Large intestine (tissue), 3 donors: Measurements from ENCODE around the gene DBT. TPM values are rescaled to one million over a fixed set of nuclear protein-coding genes. Genes with fewer than 3 reads are reported as not detected.
"Not testable (repeated sequence)": the region's sequence is repeated elsewhere in the genome, so short reads cannot be mapped to it uniquely, and the experiment has no call there.

ENCODE experiments used
- DNase-seq, 2 donors: peaks; one replicate each; pipeline versions ENCODE4 v3.0.0 to v3.0.0-alpha.2; 2013
- H3K27ac ChIP-seq: one replicate; pipeline ENCODE4 v1.5.1; 2013; ENCODE audit warnings: low read length
- H3K27me3 ChIP-seq: 2 replicates; pipeline ENCODE4 v1.6.1; 2013; ENCODE audit warnings: low read length; ENCODE audit not compliant: control insufficient read depth, insufficient read depth
- H3K36me3 ChIP-seq: 2 replicates; pipeline ENCODE4 v1.6.1; 2013; ENCODE audit warnings: low read length; ENCODE audit not compliant: control insufficient read depth, insufficient read depth
- H3K4me1 ChIP-seq: one replicate; pipeline ENCODE4 v1.6.1; 2013; ENCODE audit warnings: low read length; ENCODE audit not compliant: control insufficient read depth, insufficient read depth
- H3K4me3 ChIP-seq: one replicate; pipeline ENCODE4 v1.5.1; 2013; ENCODE audit warnings: low read length
- H3K9me3 ChIP-seq: one replicate; pipeline ENCODE4 v1.6.1; 2013; ENCODE audit warnings: mild to moderate bottlenecking, low read depth, low read length, moderate library complexity; ENCODE audit not compliant: control insufficient read depth
- WGBS: methylation state at CpG from one replicate; pipeline ENCODE4 v1.1.5; 2013; ENCODE audit warnings: low lambda C conversion rate; ENCODE audit not compliant: insufficient coverage; 5-methylcytosine and 5-hydroxymethylcytosine counted together
- polyA plus RNA-seq: library from polyadenylated mRNA; unstranded; fragments of 120-200 nt; gene quantifications from one replicate; pipeline ENCODE4 v1.2.1, GENCODE V29; 2013

Gene DBT
- polyA plus RNA-seq, 1 donor: 10.8 TPM

DNA sequence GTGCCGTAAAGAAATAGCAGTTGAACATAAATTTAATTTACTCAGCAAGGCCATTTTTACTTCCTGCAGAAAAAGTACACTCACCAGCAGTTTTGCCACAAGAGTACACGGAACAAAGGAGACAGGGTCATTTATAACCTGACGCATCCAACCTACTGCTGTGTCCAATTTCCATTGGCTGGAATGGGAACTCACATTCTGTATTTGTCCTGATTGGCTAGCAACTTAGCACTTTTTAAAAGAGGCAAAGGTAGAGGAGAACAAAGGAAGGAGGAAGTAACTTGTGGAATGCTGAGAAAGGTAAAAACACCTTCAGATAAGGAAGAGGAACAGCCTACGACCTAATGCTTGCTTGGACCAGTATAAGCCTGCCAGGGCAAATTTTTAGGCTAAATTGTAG is 16.1 kb downstream of the DBT start:
- not testable (repeated sequence) for H3K27ac ChIP-seq, H3K27me3 ChIP-seq, H3K4me1 ChIP-seq, DNase-seq, H3K4me3 ChIP-seq, H3K9me3 ChIP-seq
- 100% methylated on average over 1 of the region's 4 CpGs for WGBS
- peaks cover 40% of the 10 kb centered on the region for H3K36me3 ChIP-seq

DNA sequence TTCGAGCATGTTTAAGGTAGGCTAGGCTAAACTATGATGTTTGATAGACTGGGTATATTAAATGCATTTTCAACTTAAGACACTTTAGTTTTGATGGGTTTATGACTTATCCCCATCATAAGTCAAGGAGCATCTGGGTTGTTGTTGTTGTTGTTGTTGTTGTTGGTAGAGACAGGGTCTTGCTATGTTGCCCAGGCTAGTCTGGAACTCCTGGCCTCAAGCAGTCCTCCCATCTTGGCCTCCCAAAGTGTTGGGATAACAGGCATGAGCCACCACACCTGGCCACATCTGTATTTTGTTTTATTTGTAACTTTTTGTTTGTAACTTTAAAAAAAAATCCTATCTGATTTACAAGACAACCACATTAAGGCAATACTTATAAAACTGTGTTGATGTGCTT is 17.5 kb downstream of the DBT start:
- 100% methylated on average over 1 of the region's 1 CpG for WGBS
- peaks cover 31% of the 10 kb centered on the region for H3K36me3 ChIP-seq
- no peaks in the 10 kb centered on the region for H3K27me3 ChIP-seq

DNA sequence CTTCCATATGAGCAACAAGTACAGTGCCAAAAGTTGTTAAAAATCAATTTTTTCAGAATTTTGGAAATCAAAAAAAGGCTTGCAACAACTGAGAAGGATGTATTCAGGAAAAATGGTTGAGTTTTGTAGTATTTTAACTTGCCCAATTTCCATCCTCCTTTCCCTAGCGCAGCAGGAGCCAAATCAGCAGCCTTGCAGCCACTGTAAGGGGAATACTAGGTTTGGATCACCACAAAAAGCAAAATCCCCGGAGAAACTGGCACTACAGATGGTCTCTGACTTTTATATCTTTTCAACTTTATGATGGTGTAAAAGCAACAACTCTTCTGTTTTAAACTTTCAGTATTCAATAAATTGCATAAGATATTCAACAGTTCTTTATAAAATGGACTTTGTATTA is 17.9 kb downstream of the DBT start:
- no peak for DNase-seq
- Histone ChIP-seq H3K4me1 (no peaks in the 10 kb centered on the region), H3K27me3 (no peaks in the 10 kb centered on the region), H3K36me3 (peaks cover 28% of the 10 kb centered on the region), H3K9me3 (no peaks in the 10 kb centered on the region), H3K4me3 (no peak overlapping the region), H3K27ac (no peak overlapping the region)
- no CpG with 5 or more reads among the region's 2 CpGs for WGBS

More for the DNA sequence above, 17.5 kb downstream of the DBT start:
- no peaks in the 10 kb centered on the region for H3K9me3 ChIP-seq
- H3K27ac ChIP-seq: no peak overlapping the region
- no peak for DNase-seq
- H3K4me1 ChIP-seq: no peaks in the 10 kb centered on the region
- H3K4me3 ChIP-seq: no peak overlapping the region

DNA sequence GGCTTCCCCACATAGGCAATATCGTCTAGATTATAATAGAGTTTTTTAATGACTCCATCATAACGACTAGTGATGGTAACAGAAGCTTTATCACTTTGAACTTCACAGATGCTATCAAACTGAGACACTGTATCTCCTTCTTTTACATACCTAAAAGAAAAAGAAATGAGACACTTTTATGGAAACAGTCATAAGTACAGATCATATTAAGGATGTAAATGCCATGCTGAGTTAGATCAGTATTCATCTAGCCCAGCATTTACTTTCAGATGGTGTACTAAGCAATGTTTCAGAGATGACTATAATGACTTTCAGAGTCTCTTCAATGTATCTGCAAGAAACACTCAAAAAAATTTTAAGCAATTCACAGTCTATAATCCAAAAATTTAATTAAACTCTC is 18.9 kb downstream of the DBT start:
- Histone ChIP-seq H3K27me3 (no peaks in the 10 kb centered on the region), H3K4me3 (no peak overlapping the region), H3K9me3 (no peaks in the 10 kb centered on the region), H3K4me1 (no peaks in the 10 kb centered on the region), H3K36me3 (peaks cover 26% of the 10 kb centered on the region), H3K27ac (no peak overlapping the region)
- DNase-seq: no peak
- WGBS: 92% methylated on average over 2 of the region's 2 CpGs

DNA sequence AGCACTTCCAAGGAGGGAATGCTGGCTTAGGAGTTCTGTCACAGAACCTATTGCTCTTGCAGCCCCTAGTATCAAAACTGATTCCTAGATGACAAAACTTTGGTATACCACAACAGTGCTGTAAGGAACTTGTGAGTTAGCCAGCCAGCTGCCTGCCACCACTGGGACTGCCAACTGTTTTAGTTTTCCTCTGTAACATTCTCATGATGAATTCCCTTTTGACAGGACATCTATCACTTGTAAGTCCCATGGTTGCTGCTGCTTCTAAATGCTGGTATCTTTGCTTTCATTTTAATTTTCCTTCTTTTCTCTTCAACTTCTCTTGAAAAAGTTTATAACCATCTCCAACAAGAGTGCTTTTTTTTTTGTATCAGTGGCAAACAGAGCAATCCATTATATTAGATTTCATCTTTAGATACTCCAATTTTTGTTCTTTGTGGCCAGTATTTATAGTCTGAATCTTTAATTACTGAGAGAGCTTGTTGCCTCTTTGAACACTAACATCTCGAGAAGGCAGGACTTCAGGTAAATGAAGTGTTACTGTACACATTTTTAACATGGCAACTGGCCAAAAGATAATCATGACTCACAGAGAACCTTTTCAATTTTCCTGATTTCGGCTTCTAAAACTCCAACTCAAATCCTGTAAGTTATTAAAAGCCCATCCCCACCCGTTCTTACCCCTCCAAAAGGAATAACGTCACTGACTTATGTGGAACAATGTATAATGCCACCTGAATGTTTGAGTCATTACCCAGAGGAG is 19.8 kb downstream of the DBT start:
- H3K36me3 ChIP-seq: peaks cover 26% of the 10 kb centered on the region
- no peaks in the 10 kb centered on the region for H3K9me3 ChIP-seq
- H3K27me3 ChIP-seq: no peaks in the 10 kb centered on the region
- no peak overlapping the region for H3K27ac ChIP-seq
- H3K4me1 ChIP-seq: no peaks in the 10 kb centered on the region
- H3K4me3 ChIP-seq: no peak overlapping the region
- no peak for DNase-seq
- WGBS: 92% methylated on average over 2 of the region's 4 CpGs

DNA sequence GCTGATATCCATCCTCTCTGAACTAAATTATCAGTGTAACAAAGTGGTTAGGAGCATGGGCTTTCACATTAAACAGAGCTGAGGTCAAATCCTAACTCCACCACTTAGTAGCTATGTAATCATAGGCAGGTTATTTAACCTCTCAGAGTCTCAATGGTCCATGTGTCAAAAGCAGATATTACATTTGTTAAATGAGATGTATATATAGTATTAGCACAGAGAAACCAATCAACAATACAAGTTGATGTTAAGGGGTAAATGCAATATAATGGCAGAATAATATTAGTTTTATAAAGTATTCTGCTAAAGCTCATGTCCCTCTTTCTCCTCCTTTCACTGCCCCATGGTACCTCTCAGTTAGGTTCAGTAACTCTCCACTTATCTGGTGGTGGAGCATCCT is 27.2 kb downstream of the DBT start:
- no peak for DNase-seq
- no peak overlapping the region for H3K27ac ChIP-seq
- peaks cover 22% of the 10 kb centered on the region for H3K36me3 ChIP-seq
- H3K4me3 ChIP-seq: no peak overlapping the region
- no peaks in the 10 kb centered on the region for H3K4me1 ChIP-seq
- no peaks in the 10 kb centered on the region for H3K27me3 ChIP-seq
- no peaks in the 10 kb centered on the region for H3K9me3 ChIP-seq

DNA sequence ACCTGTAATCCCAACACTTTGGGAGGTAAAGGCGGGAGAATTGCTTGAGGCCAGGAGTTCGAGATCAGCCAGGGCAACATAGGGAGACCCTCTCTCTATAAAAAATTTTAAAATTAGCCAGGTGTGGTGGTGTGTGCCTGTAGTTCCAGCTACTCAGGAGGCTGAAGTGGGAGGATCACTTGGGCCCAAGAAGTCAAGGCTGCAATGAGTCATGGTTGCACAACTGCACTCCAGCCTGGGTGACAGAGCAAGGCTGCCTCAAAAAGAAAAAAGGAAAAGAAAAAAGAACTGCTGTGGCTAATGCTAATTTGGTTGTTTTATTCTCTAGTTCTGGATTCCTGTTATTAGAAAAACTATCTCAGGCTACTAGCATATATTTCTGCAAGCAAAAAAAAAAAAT is 29.8 kb downstream of the DBT start:
- no peaks in the 10 kb centered on the region for H3K4me1 ChIP-seq
- no peaks in the 10 kb centered on the region for H3K9me3 ChIP-seq
- no peak overlapping the region for H3K27ac ChIP-seq
- H3K36me3 ChIP-seq: peaks cover 32% of the 10 kb centered on the region
- no peak for DNase-seq
- WGBS: 100% methylated on average over 2 of the region's 2 CpGs
- no peaks in the 10 kb centered on the region for H3K27me3 ChIP-seq
- H3K4me3 ChIP-seq: no peak overlapping the region

DNA sequence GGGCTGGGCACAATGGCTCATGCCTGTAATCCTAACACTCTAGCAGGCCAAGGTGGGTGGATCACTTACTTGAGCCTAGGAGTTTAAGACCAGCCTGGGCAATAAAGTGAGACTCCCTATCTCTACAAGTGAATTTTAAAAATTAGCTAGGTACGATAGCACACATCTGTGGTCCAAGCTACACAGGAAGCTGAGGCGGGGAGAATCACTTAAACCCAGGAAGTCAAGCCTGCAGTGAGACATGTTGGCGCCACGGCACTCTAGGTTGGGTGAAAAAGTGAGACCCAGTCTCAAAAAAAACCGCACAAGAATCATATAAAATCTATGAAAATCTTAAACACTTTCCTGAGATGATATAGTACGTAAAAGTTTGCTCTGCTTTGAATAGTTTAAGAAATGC is 30.2 kb downstream of the DBT start:
- no peaks in the 10 kb centered on the region for H3K9me3 ChIP-seq
- no peak overlapping the region for H3K4me3 ChIP-seq
- no peaks in the 10 kb centered on the region for H3K4me1 ChIP-seq
- no peaks in the 10 kb centered on the region for H3K27me3 ChIP-seq
- no peak for DNase-seq
- 100% methylated on average over 4 of the region's 6 CpGs for WGBS
- H3K36me3 ChIP-seq: peaks cover 36% of the 10 kb centered on the region
- no peak overlapping the region for H3K27ac ChIP-seq

DNA sequence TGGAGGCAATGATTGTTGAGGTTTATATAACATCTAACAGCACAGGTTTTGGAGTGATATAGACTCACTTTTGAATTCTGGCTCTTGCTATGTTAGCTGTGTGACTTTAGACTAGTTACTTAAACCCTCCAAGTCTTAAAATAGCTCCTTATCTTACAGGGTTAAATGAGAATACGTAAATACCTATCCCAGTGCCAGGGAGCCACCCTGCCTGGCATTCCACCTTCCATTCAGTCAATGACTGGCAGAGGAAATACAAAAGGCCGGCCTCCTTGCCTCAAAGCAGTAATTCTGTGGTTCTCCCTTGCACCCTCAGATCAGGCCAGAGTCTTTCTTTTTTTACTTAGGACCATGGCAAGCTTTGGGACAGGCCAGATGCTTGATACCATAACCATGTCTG is 31.8 kb downstream of the DBT start:
- WGBS: 100% methylated on average over 1 of the region's 2 CpGs
- H3K36me3 ChIP-seq: peaks cover 49% of the 10 kb centered on the region
- no peak overlapping the region for H3K4me3 ChIP-seq
- no peaks in the 10 kb centered on the region for H3K9me3 ChIP-seq
- H3K27me3 ChIP-seq: no peaks in the 10 kb centered on the region
- H3K27ac ChIP-seq: no peak overlapping the region
- no peaks in the 10 kb centered on the region for H3K4me1 ChIP-seq
- no peak for DNase-seq

DNA sequence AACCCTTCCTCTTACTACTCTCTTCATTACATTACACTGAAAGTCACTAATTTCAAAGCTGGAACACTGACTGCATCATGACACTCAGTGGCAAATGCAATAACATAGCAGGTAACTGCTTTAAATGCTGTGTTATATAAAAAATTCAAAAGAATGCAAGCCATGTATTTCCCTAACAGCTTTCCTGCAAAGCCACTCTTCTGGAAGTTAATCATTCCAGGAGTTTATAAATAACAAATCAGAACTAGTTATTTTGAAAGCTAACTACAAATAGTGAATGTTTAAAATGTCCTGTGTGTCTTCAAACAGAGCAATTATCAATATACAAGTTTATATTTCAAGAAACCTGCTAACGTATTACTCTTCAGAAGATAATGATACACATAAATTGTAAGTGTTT is 34.5 kb downstream of the DBT start:
- H3K27me3 ChIP-seq: no peaks in the 10 kb centered on the region
- DNase-seq: no peak
- no peak overlapping the region for H3K4me3 ChIP-seq

DNA sequence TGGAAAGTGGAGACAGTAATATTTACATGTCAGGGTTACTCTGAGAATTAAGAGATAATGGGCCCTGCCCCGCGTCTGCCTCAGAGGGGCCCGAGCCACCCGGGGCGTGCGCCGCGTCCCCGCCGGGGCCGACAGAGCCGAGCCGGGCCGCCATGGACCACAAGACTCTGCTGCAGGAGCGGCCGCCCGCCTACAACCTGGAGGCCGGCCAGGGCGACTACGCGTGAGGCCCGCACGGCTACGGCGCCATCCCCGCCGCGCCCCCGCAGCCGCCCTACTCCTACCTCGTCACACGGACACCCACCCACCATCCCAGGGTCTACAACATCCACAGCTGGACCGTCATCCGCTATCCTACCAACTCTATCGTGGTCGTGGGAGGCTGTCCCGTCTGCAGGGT is 36.5 kb downstream of the DBT start:
- Histone ChIP-seq H3K36me3 (peaks cover 54% of the 10 kb centered on the region), H3K4me3 (no peak overlapping the region), H3K27ac (no peak overlapping the region), H3K27me3 (no peaks in the 10 kb centered on the region), H3K4me1 (no peaks in the 10 kb centered on the region), H3K9me3 (no peaks in the 10 kb centered on the region)
- no CpG with 5 or more reads among the region's 37 CpGs for WGBS
- DNase-seq: no peak

More for the DNA sequence above, 34.5 kb downstream of the DBT start:
- no CpG with 5 or more reads among the region's 1 CpG for WGBS
- Histone ChIP-seq H3K4me1 (no peaks in the 10 kb centered on the region), H3K27ac (no peak overlapping the region), H3K9me3 (no peaks in the 10 kb centered on the region), H3K36me3 (peaks cover 62% of the 10 kb centered on the region)
